T-cell (primary cell): ENCODE measurements around the gene SLC35D2. TPM values are rescaled to one million over a fixed set of nuclear protein-coding genes. Genes with fewer than 3 reads are reported as not detected.
"Not testable (repeated sequence)": the region's sequence is repeated elsewhere in the genome, so short reads cannot be mapped to it uniquely, and the experiment has no call there.

Experiments
- ATAC-seq, 4 experiments: fragments of 200-7000 bp in 3 of 4; fragments of 150-1000 bp in 1 of 4; cut with Tn5 transposase; replicated peaks in 1 of 4; 1 replicate in 3 of 4; 2 replicates in 1 of 4; pipeline ENCODE4 v1.10.0; 2021; ENCODE audit warnings: moderate library complexity in 3 of 4, mild to moderate bottlenecking in 2 of 4, moderate number of reproducible peaks in 1 of 4
- CTCF ChIA-PET, 2 donors: fragments of 300-600 bp; sonication (Branson Sonifier 250); formaldehyde crosslinking; loops; one replicate each; lab custom pipeline; 2022; ENCODE audit warnings: antibody characterized with exemption in 2 of 2; lab: Charles Lee
- POLR2A ChIA-PET, 2 donors: fragments of 300-600 bp; sonication (Branson Sonifier 250); formaldehyde crosslinking; loops; one replicate each; lab custom pipeline; 2022; ENCODE audit warnings: antibody characterized with exemption in 2 of 2; lab: Charles Lee
- DNase-seq, 35 experiments: peaks; one replicate each; pipeline versions ENCODE4 v3.0.0 to v3.0.0-alpha.2; 2013 to 2023
- H3K27ac ChIP-seq: one replicate; pipeline ENCODE4 v1.5.1; 2013; ENCODE audit warnings: low read length
- H3K27me3 ChIP-seq, 2 experiments: replicated peaks in 1 of 2; 1 replicate in 1 of 2; 2 replicates in 1 of 2; pipeline versions ENCODE4 v1.6.1 to v1.7.0; 2013; ENCODE audit warnings: low read length in 1 of 2, mixed read lengths in 1 of 2; ENCODE audit not compliant: control insufficient read depth in 2 of 2, insufficient read depth in 2 of 2; ENCODE audit errors: extremely low read depth in 1 of 2
- H3K36me3 ChIP-seq, 2 donors: 1 replicate in 1 of 2; 2 replicates in 1 of 2; pipeline versions ENCODE4 v1.6.1 to v1.7.0; 2013; ENCODE audit warnings: low read length in 1 of 2; ENCODE audit not compliant: control insufficient read depth in 2 of 2, insufficient read depth in 1 of 2; ENCODE audit errors: extremely low read depth in 1 of 2
- H3K4me1 ChIP-seq, 2 experiments: 1 replicate in 1 of 2; 2 replicates in 1 of 2; pipeline versions ENCODE4 v1.6.1 to v1.7.0; 2013; ENCODE audit warnings: low read length in 2 of 2, mixed read lengths in 1 of 2; ENCODE audit not compliant: insufficient read depth in 2 of 2, control insufficient read depth in 1 of 2; ENCODE audit errors: extremely low read depth in 1 of 2
- H3K4me3 ChIP-seq, 2 donors: 1 replicate in 1 of 2; 2 replicates in 1 of 2; pipeline versions ENCODE4 v1.5.1 to v1.7.0; 2013; ENCODE audit warnings: mild to moderate bottlenecking in 2 of 2, low read length in 1 of 2, moderate library complexity in 1 of 2; ENCODE audit not compliant: control insufficient read depth in 1 of 2; ENCODE audit errors: extremely low read depth in 1 of 2
- H3K9me3 ChIP-seq: 2 replicates; pipeline ENCODE4 v1.7.0; 2013
- H3K27ac Mint-ChIP-seq, 2 donors: one replicate each; pipeline ENCODE4 v1.8.0; 2020 to 2021; ENCODE audit warnings: mild to moderate bottlenecking in 2 of 2, mixed read lengths in 2 of 2
- H3K27me3 Mint-ChIP-seq, 2 donors: one replicate each; pipeline ENCODE4 v1.8.0; 2021 to 2022; ENCODE audit warnings: mixed read lengths in 2 of 2
- H3K36me3 Mint-ChIP-seq: one replicate; pipeline ENCODE4 v1.8.0; 2021; ENCODE audit warnings: mixed read lengths
- H3K4me1 Mint-ChIP-seq, 3 donors: one replicate each; pipeline ENCODE4 v1.8.0; 2020 to 2022; ENCODE audit warnings: mixed read lengths in 3 of 3, mild to moderate bottlenecking in 1 of 3
- H3K4me3 Mint-ChIP-seq, 3 donors: one replicate each; pipeline ENCODE4 v1.8.0; 2020 to 2022; ENCODE audit warnings: mild to moderate bottlenecking in 3 of 3, mixed read lengths in 3 of 3, moderate library complexity in 3 of 3
- H3K9me3 Mint-ChIP-seq, 3 donors: one replicate each; pipeline ENCODE4 v1.8.0; 2020 to 2022; ENCODE audit warnings: mixed read lengths in 3 of 3
- WGBS: methylation state at CpG from one replicate; pipeline ENCODE4 v1.1.5; 2013; ENCODE audit warnings: missing lambda C conversion rate; ENCODE audit not compliant: insufficient coverage; 5-methylcytosine and 5-hydroxymethylcytosine counted together
- total RNA-seq, 35 experiments: library from RNA in 6 of 35; stranded (reverse) in 6 of 35; fragments of 120-200 nt in 1 of 35; gene quantifications; one replicate each; pipeline versions ENCODE4 v1.2.1 to v1.2.4 and lab custom pipeline; 2013 to 2026

The SLC35D2 gene
- total RNA-seq, 5 donors from 2014 or later (not counting 1 experiment from before 2014, with no cell fraction given), result 16.2 to 31.4 (median 21.8) TPM

DNA sequence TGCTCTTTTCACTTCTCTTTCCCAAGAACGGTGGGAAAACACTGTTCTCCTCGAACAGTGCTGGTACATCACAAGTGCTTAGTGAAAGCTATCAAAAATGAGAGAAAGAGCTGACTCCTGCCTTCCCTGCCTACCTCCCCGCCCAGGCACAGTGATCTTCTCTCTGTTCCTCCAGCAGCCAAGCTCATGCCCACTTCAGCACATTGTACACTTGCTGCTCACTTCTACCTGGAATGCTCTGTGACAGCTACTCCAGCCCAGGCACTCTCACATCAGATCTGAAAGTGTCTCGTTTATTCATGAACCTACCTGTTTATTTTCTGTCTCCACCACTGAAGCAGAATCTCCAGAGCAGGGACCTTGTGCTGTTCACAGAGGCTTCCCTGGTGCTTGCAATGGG is 1.8 kb downstream of the SLC35D2 start:
- H3K36me3 ChIP-seq, result no peaks in the 10 kb centered on the region
- no peaks in the 10 kb centered on the region for H3K9me3 ChIP-seq
- H3K36me3 Mint-ChIP-seq, result peaks cover 19% of the 10 kb centered on the region
- no peak overlapping the region for H3K27ac Mint-ChIP-seq
- POLR2A ChIA-PET, result interaction anchor here in 1 of 2 donors (0.6 kb wide), 1 partner anchor 1523 kb away, joined by 5 read pairs; no protein-coding TSS in a partner anchor
- no peak overlapping the region for H3K4me3 ChIP-seq
- WGBS, result 90% methylated on average over 3 of the region's 4 CpGs
- no peaks in the 10 kb centered on the region for H3K27me3 Mint-ChIP-seq
- no peak overlapping the region for H3K27ac ChIP-seq
- peaks cover 33 to 41% (median 33%) of the 10 kb centered on the region in 3 donors for H3K4me1 Mint-ChIP-seq
- no peaks in the 10 kb centered on the region for H3K9me3 Mint-ChIP-seq
- peak overlapping the region in 2 of 3 donors; percentile 0 to 83 for H3K4me3 Mint-ChIP-seq
- CTCF ChIA-PET, result no interaction called here
- H3K4me1 ChIP-seq, result peaks cover 6 to 26% of the 10 kb centered on the region in 2 experiments
- ATAC-seq, result no peak
- DNase-seq, result no peak
- H3K27me3 ChIP-seq, result no peaks in the 10 kb centered on the region

DNA sequence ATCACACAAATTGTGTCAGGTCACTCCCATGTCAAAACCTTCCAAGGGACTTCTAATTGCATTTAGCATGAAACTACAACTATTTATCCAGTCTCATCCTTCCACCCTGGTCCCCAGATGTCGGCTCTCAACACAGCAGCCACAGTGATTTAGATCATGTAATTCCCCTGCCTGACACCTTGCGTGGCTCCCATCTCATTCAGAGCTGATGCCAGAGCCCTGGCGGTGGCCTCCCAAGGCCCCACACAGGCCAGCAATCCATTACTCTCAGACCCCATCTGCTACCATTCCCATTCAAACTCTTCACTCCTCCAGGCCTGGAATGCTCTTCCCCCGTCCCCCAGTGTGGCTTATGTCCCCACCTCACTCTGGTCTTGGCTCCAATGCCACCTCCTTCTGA is 2.4 kb downstream of the SLC35D2 start:
- peak overlapping the region in 1 of 3 donors; percentile 5 for H3K4me3 Mint-ChIP-seq
- POLR2A ChIA-PET, result no interaction called here

DNA sequence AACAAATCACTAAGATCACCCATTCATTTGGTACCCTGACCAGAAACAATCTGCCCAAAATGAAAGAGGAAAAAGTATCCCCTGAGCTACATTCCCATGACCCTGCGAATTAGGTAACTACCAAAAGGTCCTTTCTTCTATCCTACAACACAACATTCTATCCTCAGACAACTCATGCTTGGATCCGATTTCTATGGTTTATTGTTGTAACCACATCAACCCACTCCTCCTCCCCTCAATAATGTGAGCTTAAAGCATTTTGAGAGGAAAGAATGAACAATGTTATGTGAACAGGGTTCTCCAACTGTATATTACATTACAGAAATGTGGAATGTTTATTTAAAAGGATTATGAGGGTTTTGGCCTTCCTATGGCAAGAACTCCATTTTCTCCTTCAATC is 4.0 kb downstream of the SLC35D2 start:
- POLR2A ChIA-PET, result interaction anchor here in 1 of 2 donors (0.6 kb wide), 1 partner anchor 72 kb away, joined by 3 read pairs; no protein-coding TSS in a partner anchor

More for the DNA sequence above, 2.4 kb downstream of the SLC35D2 start:
- CTCF ChIA-PET, result no interaction called here
- no peaks in the 10 kb centered on the region for H3K9me3 Mint-ChIP-seq
- H3K9me3 ChIP-seq, result no peaks in the 10 kb centered on the region
- no peak for DNase-seq
- ATAC-seq, result no peak
- 93% methylated on average over 4 of the region's 4 CpGs for WGBS
- no peak overlapping the region for H3K4me3 ChIP-seq
- peaks cover 33 to 41% (median 33%) of the 10 kb centered on the region in 3 donors for H3K4me1 Mint-ChIP-seq
- peaks cover 6 to 26% of the 10 kb centered on the region in 2 experiments for H3K4me1 ChIP-seq
- no peaks in the 10 kb centered on the region for H3K27me3 Mint-ChIP-seq
- H3K27ac Mint-ChIP-seq, result peak overlapping the region in 1 of 2 donors; percentile 13
- H3K36me3 ChIP-seq, result no peaks in the 10 kb centered on the region
- peaks cover 19% of the 10 kb centered on the region for H3K36me3 Mint-ChIP-seq
- H3K27ac ChIP-seq, result no peak overlapping the region
- no peaks in the 10 kb centered on the region for H3K27me3 ChIP-seq

DNA sequence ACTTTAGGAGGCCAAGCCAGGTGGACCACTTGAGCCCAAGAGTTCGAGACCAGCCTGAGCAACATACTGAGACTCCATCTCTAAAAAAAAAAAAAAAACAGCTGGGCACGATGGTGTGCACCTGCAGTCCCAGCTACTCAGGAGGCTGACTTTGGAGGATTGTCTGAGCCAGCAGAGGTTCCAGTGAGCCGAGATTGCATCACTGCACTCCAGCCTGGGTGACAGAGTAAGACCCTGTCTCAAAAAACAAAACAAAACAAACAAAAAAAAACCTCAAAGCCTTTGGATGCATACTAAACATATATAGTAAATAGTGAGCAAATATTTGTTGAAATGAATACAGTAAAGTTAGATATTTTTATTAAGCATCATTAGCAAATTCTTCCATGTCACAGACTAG is 5.3 kb downstream of the SLC35D2 start:
- peaks cover 26 to 32% (median 28%) of the 10 kb centered on the region in 3 donors for H3K4me1 Mint-ChIP-seq

More for the DNA sequence above, 4.0 kb downstream of the SLC35D2 start:
- H3K4me1 Mint-ChIP-seq, result peaks cover 33 to 38% (median 33%) of the 10 kb centered on the region in 3 donors
- Histone ChIP-seq H3K27me3 (no peaks in the 10 kb centered on the region), H3K27ac (no peak overlapping the region), H3K36me3 (no peaks in the 10 kb centered on the region), H3K9me3 (no peaks in the 10 kb centered on the region), H3K4me3 (no peak overlapping the region), H3K4me1 (peaks cover 6 to 26% of the 10 kb centered on the region in 2 experiments)
- DNase-seq (no peak), ATAC-seq (no peak)
- no peaks in the 10 kb centered on the region for H3K9me3 Mint-ChIP-seq
- no peak overlapping the region for H3K4me3 Mint-ChIP-seq
- peaks cover 19% of the 10 kb centered on the region for H3K36me3 Mint-ChIP-seq
- no peak overlapping the region for H3K27ac Mint-ChIP-seq
- CTCF ChIA-PET, result interaction anchor here (0.7 kb wide), 2 partner anchors 23 to 30 kb away, joined by 3 to 4 read pairs; no protein-coding TSS in a partner anchor
- no peaks in the 10 kb centered on the region for H3K27me3 Mint-ChIP-seq
- WGBS, result no CpG with 5 or more reads among the region's 2 CpGs

DNA sequence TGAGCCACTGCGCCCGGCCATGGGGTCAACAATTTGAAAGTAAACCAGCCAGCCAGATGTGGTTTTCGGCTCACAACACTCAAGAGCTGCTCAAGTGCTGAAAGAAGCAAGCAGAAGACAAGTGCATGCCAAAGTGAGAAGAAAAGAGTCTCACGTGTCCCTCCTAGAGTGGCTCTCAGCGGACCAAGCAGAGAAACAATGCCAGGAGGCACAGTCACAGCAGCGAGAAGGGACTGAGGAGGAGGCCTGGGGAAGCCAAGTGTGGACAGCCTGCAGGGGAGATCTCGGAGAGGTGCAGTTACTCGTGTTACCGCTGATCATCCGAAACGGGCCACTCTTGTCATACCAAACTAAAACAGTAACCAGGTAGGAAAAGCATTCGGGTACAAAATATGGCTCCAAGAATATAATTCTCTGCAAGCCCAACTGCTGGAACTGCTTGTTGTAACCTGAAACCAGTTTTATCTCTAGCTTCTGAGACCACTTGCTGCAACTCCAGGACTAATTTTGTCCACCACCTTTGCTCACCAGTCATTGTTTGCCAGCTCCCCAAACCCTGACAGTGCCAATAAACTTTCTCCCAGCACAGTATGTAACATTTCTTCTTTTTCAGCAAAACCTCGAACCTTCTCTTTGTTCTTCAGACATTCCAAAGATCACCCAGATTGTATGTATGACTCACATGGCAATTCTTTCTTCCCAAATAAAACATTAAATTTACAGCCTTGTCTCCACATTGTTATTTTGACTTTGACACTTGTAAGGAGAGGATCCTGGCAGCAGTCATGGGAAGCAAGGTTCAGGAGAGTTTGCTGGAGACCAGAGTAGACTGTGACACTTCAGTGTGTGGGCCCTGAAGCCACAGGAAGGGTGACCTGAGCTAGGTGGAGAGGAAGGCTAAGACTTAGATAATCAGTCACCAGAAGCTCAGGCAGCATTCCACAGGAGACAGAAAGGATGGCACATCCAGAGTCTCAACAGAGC is 6.3 kb downstream of the SLC35D2 start:
- Histone ChIP-seq H3K9me3 (no peaks in the 10 kb centered on the region), H3K4me1 (peaks cover 0 to 17% of the 10 kb centered on the region in 2 experiments), H3K27ac (no peak overlapping the region), H3K4me3 (no peak overlapping the region), H3K27me3 (no peaks in the 10 kb centered on the region), H3K36me3 (no peaks in the 10 kb centered on the region)
- peaks cover 20 to 24% (median 22%) of the 10 kb centered on the region in 3 donors for H3K4me1 Mint-ChIP-seq
- H3K36me3 Mint-ChIP-seq, result peaks cover 19% of the 10 kb centered on the region
- CTCF ChIA-PET, result no interaction called here
- no peak overlapping the region for H3K27ac Mint-ChIP-seq
- POLR2A ChIA-PET, result interaction anchor here in 1 of 2 donors (0.6 kb wide), 1 partner anchor 80 kb away, joined by 3 read pairs; no protein-coding TSS in a partner anchor
- no peaks in the 10 kb centered on the region for H3K27me3 Mint-ChIP-seq
- ATAC-seq (no peak), DNase-seq (no peak)
- 94% methylated on average over 12 of the region's 13 CpGs for whole genome bisulfite sequencing
- H3K4me3 Mint-ChIP-seq, result no peak overlapping the region
- H3K9me3 Mint-ChIP-seq, result no peaks in the 10 kb centered on the region

More for the DNA sequence above, 5.3 kb downstream of the SLC35D2 start:
- Histone ChIP-seq H3K9me3 (no peaks in the 10 kb centered on the region), H3K27ac (no peak overlapping the region), H3K4me1 (peaks cover 4 to 26% of the 10 kb centered on the region in 2 experiments), H3K4me3 (no peak overlapping the region), H3K27me3 (no peaks in the 10 kb centered on the region), H3K36me3 (no peaks in the 10 kb centered on the region)
- CTCF ChIA-PET, result interaction anchor here in 1 of 2 donors (0.6 kb wide), 1 partner anchor 511 kb away, joined by 3 read pairs; no protein-coding TSS in a partner anchor
- H3K36me3 Mint-ChIP-seq, result peaks cover 19% of the 10 kb centered on the region
- H3K27ac Mint-ChIP-seq, result no peak overlapping the region
- no peak for DNase-seq
- no peaks in the 10 kb centered on the region for H3K9me3 Mint-ChIP-seq
- 80% methylated on average over 1 of the region's 3 CpGs for WGBS
- H3K4me3 Mint-ChIP-seq, result no peak overlapping the region
- no peak for ATAC-seq
- POLR2A ChIA-PET, result no interaction called here
- no peaks in the 10 kb centered on the region for H3K27me3 Mint-ChIP-seq

DNA sequence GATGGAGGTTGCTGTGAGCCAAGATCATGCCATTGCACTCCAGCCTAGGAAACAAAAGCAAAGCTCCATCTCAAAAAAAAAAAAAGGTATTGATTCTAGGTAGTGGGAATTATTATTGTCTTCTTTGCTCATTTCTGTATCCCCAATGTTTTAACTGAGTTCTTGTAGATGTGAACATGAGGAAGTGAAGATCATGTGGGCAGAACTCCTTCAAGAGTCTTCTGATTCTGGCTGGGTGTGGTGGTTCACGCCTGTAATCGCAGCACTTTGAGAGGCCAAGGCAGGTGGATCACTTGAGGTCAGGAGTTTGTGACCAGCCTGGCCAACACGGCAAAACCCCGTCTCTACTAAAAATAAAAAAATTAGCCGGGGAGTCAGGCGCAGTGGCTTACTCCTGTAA is 8.0 kb downstream of the SLC35D2 start:
- ATAC-seq, H3K36me3 Mint-ChIP-seq, H3K4me3 Mint-ChIP-seq, H3K27ac ChIP-seq, H3K9me3 ChIP-seq, H3K4me1 ChIP-seq, H3K4me3 ChIP-seq, H3K36me3 ChIP-seq, H3K27ac Mint-ChIP-seq, DNase-seq, H3K9me3 Mint-ChIP-seq, H3K27me3 ChIP-seq, H3K27me3 Mint-ChIP-seq, POLR2A ChIA-PET: not testable (repeated sequence)
- peaks cover 6 to 10% (median 6%) of the 10 kb centered on the region in 3 donors for H3K4me1 Mint-ChIP-seq
- CTCF ChIA-PET, result interaction anchor here in 1 of 2 donors (0.7 kb wide), 1 partner anchor 1642 kb away, joined by 3 read pairs; no protein-coding TSS in a partner anchor
- 100% methylated on average over 1 of the region's 6 CpGs for WGBS
